Fibroblast of skin of back (primary cell): ENCODE measurements around the gene CAMK1G.

Source experiments
- DNase-seq: peaks from one replicate; pipeline ENCODE4 v3.0.0-alpha.2; 2013

CAMK1G gene

DNA sequence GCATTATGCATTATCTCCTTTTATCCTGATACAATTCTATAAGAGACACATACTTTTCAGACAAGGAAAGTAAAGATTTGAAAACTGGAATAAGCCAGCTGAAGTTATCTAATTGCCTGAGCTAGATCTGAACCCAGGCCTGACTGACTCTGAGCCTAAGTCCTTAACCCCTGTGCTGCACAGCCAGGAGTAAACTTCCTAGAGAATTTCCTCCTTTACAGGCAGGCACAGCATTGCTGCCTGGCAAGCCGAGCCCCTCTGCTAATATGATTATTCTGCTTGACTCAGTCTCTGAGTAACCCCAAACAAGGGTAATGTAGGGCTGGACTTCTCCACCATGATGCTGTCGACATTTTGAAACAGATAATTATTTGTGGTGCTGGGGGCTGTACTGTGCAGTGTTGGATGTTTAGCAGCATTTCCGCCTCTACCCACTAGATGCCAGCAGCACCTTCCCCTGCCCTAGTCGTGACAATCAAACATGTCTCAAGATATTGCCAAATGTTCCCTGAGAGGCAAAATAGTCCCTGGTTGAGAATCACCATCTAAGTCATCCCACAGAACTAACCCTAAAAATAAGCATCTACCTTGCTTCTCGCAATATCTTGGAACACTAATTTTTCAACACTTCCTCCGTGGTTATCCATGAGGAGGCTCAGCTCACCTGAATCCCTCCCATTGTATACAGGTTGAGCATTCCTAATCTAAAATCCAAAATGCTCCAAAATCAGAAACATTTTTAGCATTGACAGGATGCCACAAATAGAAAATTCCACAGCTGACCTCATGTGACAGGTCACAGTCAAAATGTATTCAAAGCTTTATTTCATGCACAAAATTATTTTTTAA lies 18.5 kb downstream of the CAMK1G start:
- DNase-seq: peak; percentile 35

GRCh38 chr1:209603877-209604276 lies 20.4 kb downstream of the CAMK1G start:
- no peak for DNase-seq

DNA sequence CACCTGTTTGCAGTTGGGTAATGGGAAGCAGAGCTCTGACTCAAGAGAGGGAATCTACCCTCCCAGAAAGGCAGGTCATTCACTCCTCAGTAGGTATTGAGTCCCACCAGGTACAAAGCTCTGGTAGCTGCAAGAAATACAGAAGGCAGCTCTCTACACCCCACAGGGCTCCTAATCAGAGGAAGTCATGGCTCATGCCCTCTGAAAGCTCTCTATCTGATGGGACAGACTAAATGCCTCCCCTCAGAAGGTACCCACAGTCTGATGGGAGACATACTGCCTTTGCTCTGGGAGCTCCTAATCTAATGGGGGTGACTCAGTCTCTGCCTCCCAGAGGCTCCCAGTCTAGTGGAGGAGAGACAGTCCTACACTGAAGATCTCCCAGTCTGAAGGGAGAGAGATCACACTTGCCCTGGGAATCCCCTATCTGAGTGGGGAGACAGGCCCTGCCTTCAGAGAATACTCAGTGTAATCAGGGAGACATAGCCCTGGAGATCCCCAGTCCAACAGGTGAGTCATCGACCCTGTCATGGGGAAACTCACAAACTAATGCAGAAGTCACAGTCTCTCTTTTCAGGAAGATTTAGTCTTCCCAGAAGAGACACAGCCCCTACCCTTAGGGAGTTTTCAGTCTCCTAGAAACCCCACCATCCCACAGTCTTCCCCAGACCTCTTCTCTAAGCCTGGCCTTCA lies 23.7 kb downstream of the CAMK1G start:
- DNase-seq: peak; percentile 26

GRCh38 chr1:209607795-209608178 lies 24.3 kb downstream of the CAMK1G start:
- DNase-seq: no peak

- no peak for DNase-seq
Measured at GRCh38 chr1:209609041-209609790, 25.7 kb downstream of the CAMK1G start.

DNA sequence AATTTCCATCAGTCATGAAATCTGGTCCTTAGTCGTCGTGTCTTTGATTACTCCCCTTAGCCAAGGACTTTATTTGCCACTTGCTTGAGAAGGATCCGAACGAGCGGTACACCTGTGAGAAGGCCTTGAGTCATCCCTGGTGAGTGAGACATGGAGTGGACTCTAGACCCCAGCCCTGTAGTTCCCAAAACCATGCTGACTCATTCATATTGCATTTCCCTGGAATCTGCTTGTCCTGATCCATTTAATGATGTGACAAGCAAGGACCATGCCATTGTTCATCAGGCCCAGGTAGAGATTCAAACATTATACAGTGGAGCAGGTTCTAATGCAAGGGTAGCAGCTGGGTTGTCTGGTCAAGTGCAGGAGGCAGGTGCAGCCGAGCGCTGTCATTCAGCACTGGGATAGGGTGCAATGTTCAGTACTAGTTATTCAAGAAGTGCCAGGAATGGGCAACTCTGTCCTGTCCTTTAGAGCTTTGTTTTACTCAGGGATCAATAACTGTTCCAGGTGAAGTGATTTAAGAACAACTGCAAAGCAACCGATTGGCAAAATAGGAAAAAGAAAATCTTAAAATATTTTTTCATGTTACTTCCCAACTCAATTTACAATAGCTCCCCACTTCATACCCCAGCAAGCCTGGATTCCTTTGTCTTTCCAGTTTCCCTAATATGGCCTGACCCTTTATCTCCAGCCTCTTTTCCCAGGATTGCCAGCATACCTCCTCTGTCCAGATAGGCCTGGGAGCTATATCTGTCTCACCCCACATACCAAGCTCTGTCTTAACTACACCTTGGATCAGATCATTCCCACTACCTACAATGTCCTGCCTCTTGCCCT lies 26.5 kb downstream of the CAMK1G start:
- DNase-seq: no peak

DNA sequence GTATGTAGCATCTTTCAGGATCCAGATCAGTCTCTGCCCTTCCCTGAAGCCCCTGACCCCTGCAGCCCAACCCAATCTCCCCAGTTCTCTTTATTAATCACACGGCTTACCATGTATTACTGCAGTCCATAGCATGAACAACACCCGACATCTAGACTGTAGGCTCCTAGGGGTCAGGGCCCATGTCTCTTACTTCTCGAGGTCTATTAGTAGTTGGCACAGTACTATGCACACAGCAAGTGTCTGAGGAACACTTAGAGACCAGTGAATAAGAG lies 27.1 kb downstream of the CAMK1G start:
- no peak for DNase-seq

DNA sequence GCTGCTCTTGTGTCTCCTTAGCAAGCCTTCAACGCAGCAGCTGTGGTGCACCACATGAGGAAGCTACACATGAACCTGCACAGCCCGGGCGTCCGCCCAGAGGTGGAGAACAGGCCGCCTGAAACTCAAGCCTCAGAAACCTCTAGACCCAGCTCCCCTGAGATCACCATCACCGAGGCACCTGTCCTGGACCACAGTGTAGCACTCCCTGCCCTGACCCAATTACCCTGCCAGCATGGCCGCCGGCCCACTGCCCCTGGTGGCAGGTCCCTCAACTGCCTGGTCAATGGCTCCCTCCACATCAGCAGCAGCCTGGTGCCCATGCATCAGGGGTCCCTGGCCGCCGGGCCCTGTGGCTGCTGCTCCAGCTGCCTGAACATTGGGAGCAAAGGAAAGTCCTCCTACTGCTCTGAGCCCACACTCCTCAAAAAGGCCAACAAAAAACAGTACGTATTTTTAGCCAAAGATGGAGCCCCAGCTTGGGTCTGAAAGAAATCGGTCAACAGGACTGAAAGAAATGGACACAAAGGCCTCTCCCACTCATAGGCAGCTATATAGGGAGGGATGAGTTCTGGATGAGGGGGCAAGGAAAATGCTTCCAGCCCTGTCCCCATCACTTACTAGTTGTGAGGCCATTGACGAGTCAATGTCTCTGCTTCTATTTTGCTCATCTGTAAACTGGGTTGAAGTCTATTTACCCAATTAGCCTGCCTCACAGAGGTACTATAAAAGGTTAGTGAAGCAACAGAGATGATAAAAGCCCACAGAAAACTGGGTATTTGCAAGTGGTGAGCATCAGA lies 28.5 kb downstream of the CAMK1G start:
- no peak for DNase-seq

GRCh38 chr1:209612646-209613399 lies 29.3 kb downstream of the CAMK1G start:
- no peak for DNase-seq

GRCh38 chr1:209613400-209614150 lies 30.1 kb downstream of the CAMK1G start:
- no peak for DNase-seq

- no peak for DNase-seq
Measured at GRCh38 chr1:209614151-209614420, 30.6 kb downstream of the CAMK1G start.

GRCh38 chr1:209614906-209615305 lies 31.4 kb downstream of the CAMK1G start:
- no peak for DNase-seq

GRCh38 chr1:209616366-209617046 lies 33.0 kb downstream of the CAMK1G start:
- no peak for DNase-seq

- DNase-seq: no peak
Measured at GRCh38 chr1:209617047-209617673, 33.6 kb downstream of the CAMK1G start.

- no peak for DNase-seq
Measured at GRCh38 chr1:209617755-209618154, 34.2 kb downstream of the CAMK1G start.

GRCh38 chr1:209618291-209618690 lies 34.8 kb downstream of the CAMK1G start:
- DNase-seq: no peak

- peak; percentile 27 for DNase-seq
Measured at GRCh38 chr1:209618756-209619420, 35.4 kb downstream of the CAMK1G start.

- DNase-seq: no peak
Measured at GRCh38 chr1:209619696-209620486, 36.4 kb downstream of the CAMK1G start.
